ENCODE measurements around the gene CLDN5. TPM values are rescaled to one million over a fixed set of nuclear protein-coding genes. Genes with fewer than 3 reads are reported as not detected.

The CLDN5 gene
- total RNA-seq, 1 donor from 2014 or later, result 19.5 TPM

- Histone ChIP-seq H3K27me3 (ENCODE audit: low read depth) (no peaks in the 10 kb centered on the region), H3K36me3 (no peaks in the 10 kb centered on the region), H3K4me1 (peaks cover 8% of the 10 kb centered on the region), H3K4me3 (no peak overlapping the region), H3K27ac (replicated peaks) (no peak overlapping the region), H3K9me3 (replicated peaks) (no peaks in the 10 kb centered on the region)
- no peak for TF ChIP-seq CTCF (IDR thresholded peaks at IDR 0.05; ENCODE audit: borderline replicate concordance)
- intact Hi-C loops (cut with micrococcal nuclease), result no loop called here
- no peak for DNase-seq
Measured at GRCh38 chr22:19546680-19547079, 22.5 kb upstream of the CLDN5 start.

- intact Hi-C loops (cut with micrococcal nuclease), result no loop called here
- no peak overlapping the region for H3K27ac ChIP-seq (replicated peaks)
- H3K36me3 ChIP-seq, result no peaks in the 10 kb centered on the region
- no peaks in the 10 kb centered on the region for H3K9me3 ChIP-seq (replicated peaks)
- no peak overlapping the region for H3K4me3 ChIP-seq
- DNase-seq, result no peak
- peaks cover 8% of the 10 kb centered on the region for H3K4me1 ChIP-seq
- no peaks in the 10 kb centered on the region for H3K27me3 ChIP-seq (ENCODE audit: low read depth)
- no peak for TF ChIP-seq CTCF (IDR thresholded peaks at IDR 0.05; ENCODE audit: borderline replicate concordance)
Measured at GRCh38 chr22:19545935-19546207, 21.7 kb upstream of the CLDN5 start.

GRCh38 chr22:19543970-19544708, 19.9 kb upstream of the CLDN5 start:
- Histone ChIP-seq H3K27me3 (ENCODE audit: low read depth) (no peaks in the 10 kb centered on the region), H3K4me1 (peaks cover 8% of the 10 kb centered on the region), H3K36me3 (no peaks in the 10 kb centered on the region), H3K27ac (replicated peaks) (no peak overlapping the region), H3K9me3 (replicated peaks) (no peaks in the 10 kb centered on the region), H3K4me3 (no peak overlapping the region)
- intact Hi-C loops (cut with micrococcal nuclease), result no loop called here
- DNase-seq, result no peak
- TF ChIP-seq CTCF (IDR thresholded peaks at IDR 0.05; ENCODE audit: borderline replicate concordance), result no peak

- no peak for DNase-seq
- intact Hi-C loops (cut with micrococcal nuclease), result no loop called here
- peaks cover 8% of the 10 kb centered on the region for H3K4me1 ChIP-seq
- H3K27me3 ChIP-seq (ENCODE audit: low read depth), result peaks cover 6% of the 10 kb centered on the region
- no peak overlapping the region for H3K4me3 ChIP-seq
- no peaks in the 10 kb centered on the region for H3K36me3 ChIP-seq
- no peak overlapping the region for H3K27ac ChIP-seq (replicated peaks)
- TF ChIP-seq CTCF (IDR thresholded peaks at IDR 0.05; ENCODE audit: borderline replicate concordance), result no peak
- H3K9me3 ChIP-seq (replicated peaks), result no peaks in the 10 kb centered on the region
Measured at GRCh38 chr22:19540394-19540793, 16.2 kb upstream of the CLDN5 start.

- intact Hi-C loops (cut with micrococcal nuclease), result no loop called here
- TF ChIP-seq CTCF (IDR thresholded peaks at IDR 0.05; ENCODE audit: borderline replicate concordance), result no peak
- Histone ChIP-seq H3K4me1 (no peaks in the 10 kb centered on the region), H3K36me3 (no peaks in the 10 kb centered on the region), H3K27ac (replicated peaks) (no peak overlapping the region), H3K4me3 (no peak overlapping the region), H3K27me3 (ENCODE audit: low read depth) (peaks cover 6% of the 10 kb centered on the region), H3K9me3 (replicated peaks) (no peaks in the 10 kb centered on the region)
- DNase-seq, result no peak
Measured at GRCh38 chr22:19537941-19538488, 13.8 kb upstream of the CLDN5 start.
